Panc1 (cell line): Measurements from ENCODE around the gene ETNPPL.

Source experiments
- POLR2AphosphoS5 ChIP-seq: IDR thresholded peaks from 2 replicates; pipeline ENCODE4 v1.6.1; 2012; ENCODE audit warnings: mild to moderate bottlenecking, low read depth, low read length, moderate library complexity
- SIN3A ChIP-seq: IDR thresholded peaks from 2 replicates; pipeline ENCODE4 v1.6.1; 2012; ENCODE audit warnings: low read depth, mild to moderate bottlenecking, low read length, moderate library complexity, borderline replicate concordance; ENCODE audit not compliant: insufficient read depth
- TCF7L2 ChIP-seq: IDR thresholded peaks from 2 replicates; pipeline ENCODE4 v1.6.1; 2011; ENCODE audit warnings: mild to moderate bottlenecking, low read depth, low read length, inconsistent platforms
- TF ChIP-seq, protein P1 (sequence below): fragments of 450-650 bp; IDR thresholded peaks from 2 replicates; pipeline ENCODE4 v1.5.1; 2017; ENCODE audit warnings: mild to moderate bottlenecking

DNA sequence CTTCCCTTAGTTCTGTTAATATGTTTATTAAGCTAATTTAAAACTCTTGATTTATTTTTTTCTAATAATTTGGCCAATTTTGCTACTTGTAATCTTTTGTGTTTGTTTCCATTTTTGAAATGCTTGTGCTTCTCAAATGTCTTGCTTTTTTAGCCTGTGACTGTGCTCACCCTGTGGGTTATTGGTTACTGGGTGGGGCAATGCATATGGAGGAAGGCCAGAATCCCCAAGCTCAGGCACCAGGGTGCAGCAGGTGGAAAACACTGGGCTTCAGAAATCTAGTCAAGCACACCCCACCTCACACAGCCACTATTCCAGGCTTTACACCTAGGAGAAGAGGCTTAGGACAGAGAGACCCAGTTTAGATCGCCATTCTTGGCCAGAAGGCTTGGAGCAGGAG is 33.1 kb downstream of the ETNPPL start:
- TF ChIP-seq SIN3A: no peak
- TF ChIP-seq, protein P1, sequence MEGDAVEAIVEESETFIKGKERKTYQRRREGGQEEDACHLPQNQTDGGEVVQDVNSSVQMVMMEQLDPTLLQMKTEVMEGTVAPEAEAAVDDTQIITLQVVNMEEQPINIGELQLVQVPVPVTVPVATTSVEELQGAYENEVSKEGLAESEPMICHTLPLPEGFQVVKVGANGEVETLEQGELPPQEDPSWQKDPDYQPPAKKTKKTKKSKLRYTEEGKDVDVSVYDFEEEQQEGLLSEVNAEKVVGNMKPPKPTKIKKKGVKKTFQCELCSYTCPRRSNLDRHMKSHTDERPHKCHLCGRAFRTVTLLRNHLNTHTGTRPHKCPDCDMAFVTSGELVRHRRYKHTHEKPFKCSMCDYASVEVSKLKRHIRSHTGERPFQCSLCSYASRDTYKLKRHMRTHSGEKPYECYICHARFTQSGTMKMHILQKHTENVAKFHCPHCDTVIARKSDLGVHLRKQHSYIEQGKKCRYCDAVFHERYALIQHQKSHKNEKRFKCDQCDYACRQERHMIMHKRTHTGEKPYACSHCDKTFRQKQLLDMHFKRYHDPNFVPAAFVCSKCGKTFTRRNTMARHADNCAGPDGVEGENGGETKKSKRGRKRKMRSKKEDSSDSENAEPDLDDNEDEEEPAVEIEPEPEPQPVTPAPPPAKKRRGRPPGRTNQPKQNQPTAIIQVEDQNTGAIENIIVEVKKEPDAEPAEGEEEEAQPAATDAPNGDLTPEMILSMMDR: no peak
- no peak for TF ChIP-seq POLR2AphosphoS5
- TF ChIP-seq TCF7L2: no peak
